GM18909 (cell line): ENCODE results near the gene KCNJ11.

Experiments used
- ATAC-seq: cut with Tn5 transposase; IDR thresholded peaks from one replicate; pipeline ENCODE4 v1.9.1; 2021; ENCODE audit warnings: mild to moderate bottlenecking; ENCODE audit not compliant: unreplicated experiment, poor library complexity

Gene KCNJ11

DNA sequence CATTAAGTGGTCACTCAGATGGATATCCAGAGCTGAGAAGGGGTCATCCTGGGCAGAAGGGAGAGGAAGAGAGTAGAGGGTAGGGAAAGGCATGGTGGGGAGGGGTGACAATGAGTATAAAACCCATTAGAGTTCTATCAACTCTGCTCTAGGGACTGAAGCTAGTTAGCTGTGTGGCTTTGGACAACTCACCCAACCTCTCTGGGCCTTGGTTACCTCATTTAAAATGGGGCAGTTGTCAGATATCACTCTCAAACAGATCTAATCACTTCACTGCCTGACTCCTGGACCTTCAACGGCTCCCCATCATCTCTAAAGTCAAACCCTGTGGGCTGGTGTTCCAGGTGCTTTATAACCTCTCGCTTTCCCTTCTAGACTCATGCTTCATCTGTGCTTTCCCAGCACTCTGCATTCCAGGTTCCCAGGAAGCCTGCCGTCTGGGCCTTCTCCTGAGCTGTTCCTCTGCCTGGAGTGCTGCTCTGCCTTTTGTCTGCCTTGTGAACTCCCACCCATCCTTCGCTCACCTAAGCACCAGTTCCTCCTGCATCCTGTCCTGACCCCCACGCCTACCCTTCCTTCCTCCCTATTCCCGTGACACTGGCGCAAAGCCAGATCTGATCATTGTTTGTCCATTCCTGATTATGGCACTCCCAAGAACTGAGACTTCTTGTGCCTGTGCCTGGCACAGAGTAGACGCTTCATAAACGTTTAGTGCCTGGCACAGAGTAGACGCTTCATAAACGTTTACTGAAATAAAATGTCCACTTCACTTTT lies 22.3 kb upstream of the KCNJ11 start:
- ATAC-seq: no peak

DNA sequence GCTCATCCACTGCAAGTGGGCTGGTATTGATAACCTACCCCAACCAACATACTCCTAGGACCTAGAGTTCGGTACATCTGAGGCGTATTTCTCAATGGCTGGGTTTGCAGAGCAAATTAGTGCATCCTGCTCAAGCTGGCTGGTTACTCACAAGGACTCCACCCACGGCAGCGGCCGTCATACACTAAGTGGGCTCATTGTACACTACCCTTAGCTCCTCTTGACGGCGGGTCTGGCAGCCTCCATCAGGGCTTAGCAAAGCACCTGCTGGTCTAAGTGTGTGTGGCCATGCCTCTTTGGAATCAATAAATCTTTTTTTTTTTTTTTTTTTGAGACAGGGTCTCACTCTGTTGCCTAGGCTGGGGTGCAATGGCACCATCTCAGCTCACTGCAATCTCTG lies 20.2 kb upstream of the KCNJ11 start:
- no peak for ATAC-seq

DNA sequence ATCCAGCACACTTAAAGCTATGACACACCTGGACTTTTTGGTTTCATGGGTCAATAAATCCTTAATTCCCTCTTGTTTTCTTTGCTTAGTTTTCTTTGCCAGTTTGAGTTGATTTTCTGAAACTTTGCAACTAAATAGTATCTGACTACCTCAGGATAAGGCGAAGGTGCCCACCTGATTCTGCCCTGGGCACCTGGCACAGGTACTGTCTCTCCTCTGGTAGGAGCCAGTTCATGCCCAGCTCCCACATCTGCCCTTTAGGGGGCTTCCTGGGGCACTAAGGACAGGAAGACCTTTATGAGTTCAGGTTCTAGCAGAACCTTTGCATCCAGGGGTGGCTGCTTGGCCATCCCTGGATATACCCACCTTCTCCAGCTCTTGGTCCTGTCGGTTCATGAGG lies 19.6 kb upstream of the KCNJ11 start:
- no peak for ATAC-seq

DNA sequence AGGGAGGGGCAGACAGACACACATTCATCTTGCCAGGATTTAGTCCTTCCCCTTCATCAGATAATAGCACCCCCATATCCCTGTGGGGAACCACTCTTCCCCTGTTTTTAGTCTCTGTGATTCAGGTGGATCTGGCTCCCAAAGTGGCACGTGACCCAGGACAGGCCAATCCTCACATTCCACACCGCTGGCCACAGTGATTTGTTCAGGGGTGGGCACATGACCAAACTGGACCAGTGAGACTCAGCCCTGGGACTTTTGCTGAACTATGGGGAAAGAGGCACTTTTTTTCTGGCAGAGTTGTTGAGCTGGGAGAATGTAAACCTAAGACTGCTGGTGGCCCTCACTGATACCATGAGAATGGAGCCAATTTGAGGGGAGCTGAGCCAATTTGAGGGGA lies 19.1 kb upstream of the KCNJ11 start:
- no peak for ATAC-seq

DNA sequence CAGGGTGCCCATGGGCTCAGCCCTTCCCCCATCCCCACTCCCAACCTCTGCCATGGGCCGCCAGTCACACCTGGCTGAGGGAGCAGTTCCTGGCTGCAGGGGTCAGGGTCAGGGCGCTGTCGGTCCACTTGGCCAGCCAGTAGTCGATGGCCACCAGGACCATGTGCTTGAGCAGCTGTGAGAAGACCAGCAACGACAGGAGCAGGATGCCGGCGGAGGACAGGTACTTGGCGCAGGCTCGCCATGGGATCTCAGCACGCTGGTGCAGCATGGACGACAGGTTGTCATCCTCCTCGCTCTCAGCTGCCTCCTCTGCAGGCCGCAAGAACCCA lies 18.3 kb upstream of the KCNJ11 start:
- ATAC-seq: no peak

DNA sequence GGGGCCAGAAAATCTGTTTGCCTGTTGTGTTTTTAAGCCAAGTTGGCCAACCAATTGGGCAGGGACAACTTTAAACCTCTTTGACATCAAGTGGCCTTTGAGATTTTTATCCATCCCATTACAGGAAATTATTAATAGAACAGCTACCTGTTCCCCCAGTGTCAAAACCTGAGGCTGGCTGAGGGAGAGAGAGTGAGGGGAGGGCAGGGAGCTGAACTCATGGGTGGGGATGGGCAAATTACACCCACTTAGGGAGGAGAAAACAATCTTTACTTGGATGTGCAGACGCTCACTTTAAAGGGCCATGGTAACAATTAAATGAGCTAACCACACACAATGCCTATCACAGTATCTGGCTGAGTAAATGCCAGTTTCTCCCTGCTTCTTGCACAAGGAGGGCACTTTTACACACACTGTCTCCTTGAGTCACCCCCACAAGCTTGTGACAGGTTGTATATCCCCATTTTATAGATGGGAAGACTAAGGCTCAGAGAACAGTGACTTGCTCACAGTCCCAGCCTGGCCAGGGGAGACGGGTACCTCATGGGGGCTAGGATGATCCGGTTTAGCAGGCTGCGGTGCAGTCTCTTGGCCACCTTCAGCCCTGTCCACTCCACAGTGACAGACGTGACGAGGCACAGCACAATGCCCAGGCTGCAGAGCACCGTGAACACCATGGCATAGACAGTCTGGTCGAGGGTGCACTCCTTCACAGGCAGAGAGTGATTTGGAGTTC lies 17.8 kb upstream of the KCNJ11 start:
- no peak for ATAC-seq

DNA sequence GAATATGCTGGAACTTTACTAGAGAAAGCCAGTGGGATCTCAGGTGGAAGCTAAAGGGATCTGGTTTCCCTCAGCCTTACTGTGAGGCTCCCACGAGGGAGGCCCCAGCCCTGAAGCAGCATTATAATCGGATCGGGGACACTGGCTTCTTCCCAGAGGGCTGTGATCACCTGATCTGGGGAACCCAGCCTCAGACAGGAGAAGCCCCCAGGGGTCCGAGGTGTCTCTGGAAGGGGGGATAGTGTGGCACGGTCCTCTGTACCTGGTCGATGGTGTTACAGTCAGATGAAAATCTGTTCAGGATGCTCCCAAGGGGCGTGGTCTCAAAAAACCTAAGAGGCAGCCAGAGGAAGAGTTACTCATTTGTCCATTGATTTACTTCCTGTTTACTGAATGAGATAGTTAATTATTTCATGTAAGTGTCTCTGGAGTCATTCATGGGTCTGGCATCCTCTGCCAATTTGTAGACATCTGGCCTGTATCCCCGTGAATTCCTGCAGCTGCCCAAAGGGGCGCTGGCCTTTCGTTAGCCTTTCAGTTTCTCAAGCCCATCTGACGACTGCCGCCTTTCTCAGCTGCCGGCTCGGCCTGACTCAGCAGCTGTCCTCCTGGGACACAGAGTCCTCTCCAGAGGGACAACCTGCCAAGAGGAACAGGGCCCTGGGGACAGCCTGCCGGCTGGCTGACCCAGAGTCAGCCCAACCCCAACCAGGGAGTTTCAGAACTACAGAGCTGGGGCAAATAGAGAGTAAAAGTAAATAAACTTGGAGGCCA lies 17.0 kb upstream of the KCNJ11 start:
- ATAC-seq: no peak

DNA sequence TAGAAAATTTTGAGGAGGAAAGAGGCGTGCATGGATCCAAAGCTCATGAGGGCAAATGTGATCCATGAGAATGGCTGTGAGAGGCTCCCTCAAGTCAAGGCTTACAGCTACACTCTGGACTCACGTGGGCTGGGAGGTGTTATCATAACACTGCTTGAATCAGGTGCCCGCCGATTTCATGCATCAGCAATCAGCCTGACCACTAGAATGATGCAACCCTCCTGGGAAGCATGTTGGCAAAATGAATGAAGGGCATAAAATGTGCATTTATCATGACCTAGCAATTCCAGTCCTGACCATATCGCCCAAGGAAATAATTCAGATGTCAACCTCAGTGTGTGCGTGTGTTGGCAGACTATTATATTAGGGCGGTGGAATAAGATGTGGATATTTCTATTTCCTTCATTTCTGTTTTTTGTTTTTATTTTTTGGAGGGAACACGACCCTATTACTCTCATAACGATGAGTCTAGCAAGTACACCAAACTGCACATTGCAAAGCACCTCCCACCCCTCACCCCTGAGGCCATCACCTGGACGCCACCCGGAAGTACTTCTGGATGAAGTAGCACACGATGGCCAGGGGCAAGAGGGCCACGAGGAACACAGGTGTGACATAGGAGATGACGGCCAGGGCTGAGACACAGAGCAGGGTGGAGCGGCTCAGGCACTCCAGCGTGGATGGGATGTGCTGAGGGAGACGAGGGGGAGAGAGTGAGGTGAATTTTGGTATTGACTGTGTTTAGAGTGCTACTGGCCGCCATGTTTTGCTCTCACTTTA lies 15.7 kb upstream of the KCNJ11 start:
- no peak for ATAC-seq

DNA sequence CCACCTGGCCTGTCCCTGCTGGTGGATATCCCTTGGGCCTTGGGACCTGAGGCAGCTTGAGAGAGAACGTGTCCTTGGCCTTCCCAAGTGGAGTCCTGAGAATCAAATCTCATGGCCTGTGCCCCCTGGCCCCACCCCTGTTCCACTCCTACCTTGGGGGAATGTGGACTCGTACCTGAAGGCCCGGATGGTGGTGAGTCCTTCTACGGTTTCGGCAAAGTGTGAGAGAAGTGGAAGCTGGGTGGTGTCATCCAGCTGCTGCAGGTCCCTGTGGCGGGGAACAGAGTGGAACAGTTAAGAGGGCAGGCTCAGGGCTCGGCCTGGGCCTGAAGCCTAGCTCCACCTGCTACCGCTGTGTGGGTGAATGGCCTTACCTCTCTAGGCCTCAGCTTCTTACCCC lies 14.0 kb upstream of the KCNJ11 start:
- ATAC-seq: no peak

DNA sequence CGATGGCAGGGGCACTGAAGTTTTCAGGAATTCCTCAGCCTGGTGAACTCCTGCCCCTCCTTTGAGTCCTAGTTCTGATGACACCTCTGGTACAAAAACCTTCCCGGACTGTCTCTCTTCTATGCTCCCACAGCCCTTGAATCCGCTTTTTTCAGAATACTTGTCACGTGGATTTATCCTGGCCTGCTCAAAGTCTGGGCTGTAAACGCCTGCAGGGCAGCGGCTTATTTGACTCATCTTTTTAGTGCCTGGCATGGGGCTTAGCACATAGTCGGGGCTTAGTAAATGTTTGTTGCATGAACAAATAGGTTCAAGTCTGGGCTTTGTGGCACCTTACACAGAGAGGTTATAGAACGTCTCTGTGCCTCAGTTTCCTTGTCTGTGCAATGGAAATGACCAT lies 13.4 kb upstream of the KCNJ11 start:
- no peak for ATAC-seq

DNA sequence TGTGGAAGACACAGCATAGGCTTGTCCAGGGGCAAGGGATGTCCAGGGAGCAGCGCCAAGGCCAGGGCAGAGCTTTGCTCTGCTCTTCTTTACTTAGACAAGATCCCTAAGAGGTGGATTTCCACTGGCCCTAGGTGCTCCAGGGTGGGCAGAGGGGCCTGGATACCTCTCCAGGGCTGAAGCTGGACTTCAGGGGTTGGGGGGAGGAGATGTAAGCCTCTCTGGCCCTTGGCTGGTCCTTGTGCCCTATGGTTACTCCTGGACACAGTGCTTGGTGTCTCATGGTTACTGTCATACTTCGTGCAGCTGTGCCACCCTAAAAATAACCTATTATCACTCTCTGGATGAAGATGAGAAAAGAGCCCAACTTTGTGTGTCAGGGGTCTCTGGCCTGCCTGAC lies 12.9 kb upstream of the KCNJ11 start:
- ATAC-seq: no peak

DNA sequence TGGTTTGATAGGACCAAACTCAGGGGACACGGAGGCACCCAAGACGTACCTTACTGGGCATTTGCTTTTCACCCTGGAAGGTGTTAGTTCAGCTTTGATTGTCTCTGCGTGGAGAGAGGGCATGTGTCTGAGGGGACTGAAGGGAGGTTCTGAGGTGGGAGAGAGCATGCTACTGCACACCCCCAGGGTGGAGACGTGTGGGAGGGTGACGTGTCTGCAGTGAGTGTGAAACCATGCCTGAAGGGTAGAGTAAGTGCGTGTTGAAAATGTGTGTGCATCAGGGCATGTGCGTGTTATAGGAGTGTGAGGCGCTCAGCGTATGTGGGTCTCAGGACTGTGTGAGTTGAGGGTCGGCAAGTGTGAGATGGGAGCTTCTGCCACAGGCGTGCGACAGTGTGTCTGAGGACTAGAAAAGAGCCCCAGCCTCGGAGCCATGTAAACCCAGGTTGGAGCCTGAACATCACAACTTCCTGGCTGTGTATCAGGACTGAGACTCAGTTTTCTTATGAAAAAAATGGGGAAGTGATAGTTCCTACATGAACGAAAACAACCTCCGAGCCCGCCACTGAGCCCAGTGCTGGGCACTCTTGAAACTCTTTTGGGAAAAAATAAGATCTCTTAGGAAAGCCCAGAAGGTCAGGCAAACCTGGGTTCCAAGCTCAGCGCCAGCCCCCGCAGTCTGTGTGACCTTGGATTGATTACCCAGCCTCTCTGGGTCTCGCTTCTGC lies 11.8 kb upstream of the KCNJ11 start:
- no peak for ATAC-seq

DNA sequence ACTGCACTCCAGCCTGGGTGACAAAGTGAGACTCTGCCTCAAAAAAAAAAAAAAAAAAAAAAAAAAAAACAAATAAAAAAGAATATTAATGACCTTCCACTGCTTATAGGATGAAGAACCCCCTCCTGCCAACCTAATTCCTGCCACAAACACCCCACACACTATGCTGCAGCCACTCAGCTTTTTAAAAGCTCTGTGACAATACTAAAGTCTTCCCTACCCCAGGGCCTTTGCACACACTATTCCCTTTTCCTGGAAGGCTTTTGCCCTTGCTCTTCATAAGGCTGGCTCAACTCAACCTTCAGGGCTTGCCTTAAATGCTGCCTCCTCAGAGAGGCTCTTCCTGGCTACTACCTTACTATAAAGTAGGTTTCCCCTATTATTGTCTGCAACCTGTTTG lies 10.8 kb upstream of the KCNJ11 start:
- ATAC-seq: no peak

DNA sequence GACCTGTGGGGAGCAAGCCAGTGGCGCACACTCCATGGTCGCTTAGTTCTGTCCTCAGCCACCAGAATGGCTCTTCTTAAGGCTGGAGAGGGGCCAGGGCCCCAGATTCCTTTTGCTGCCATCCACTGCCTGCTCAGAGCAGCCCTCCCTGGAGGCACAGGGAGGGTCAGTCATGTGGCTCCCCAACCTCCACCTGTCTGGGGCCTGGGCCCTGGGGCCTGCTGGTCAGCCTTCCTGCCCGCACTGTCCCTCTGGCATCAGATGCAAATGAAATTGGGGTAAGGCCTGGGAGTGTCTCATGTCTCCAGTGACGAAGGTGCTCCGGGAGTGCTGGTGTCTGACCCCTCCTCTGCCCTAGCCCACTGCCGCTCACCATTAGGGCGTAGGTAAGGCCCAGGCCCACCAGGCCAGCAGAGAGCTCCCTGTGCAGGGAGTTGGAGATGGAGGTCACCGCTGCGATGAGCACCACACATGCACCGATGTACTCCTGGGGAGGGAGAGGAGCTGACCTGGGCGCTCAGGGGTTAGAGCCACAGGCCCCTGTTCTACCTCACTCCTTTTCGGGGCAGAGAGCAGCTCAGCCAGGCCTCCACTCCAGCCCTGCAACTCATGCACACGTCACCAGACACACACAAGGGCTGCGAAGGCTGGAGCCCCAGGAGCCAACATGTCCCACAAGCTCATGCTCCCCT lies 9.0 kb upstream of the KCNJ11 start:
- no peak for ATAC-seq

DNA sequence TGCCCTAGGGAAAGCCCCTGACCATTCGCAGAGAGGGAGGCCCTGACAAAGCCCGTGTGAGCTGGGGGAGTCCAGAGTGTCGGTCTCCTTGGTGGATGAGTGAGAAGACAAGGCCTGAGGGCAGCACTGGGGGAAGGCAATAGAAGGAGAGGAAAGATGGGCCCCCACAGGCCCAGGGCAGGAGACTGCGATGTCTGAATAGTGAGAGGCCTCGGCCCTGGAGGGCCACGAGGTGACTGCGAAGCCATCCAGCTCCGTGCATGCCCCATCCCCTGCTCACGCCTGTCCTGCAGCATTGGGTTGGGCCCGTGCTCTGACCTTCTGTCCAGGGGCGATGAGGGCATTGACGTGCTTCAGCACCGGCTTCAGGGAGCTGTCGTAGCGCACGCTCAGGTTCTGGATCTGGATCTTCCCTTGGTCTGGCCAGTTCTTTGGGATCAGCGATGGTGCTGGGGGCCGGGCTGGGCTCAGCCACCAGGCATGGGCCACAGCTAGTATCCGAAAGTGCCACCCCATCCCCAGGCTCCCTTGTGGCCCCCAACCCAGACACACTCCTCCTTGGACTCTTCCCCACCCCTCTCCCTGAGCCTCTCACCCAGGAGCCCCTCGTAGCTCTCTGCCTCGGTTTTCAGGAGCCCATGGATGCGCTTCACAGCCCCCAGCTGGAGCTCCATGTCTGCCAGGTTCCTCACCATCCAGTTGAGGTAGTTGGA lies 8.3 kb upstream of the KCNJ11 start:
- ATAC-seq: no peak

DNA sequence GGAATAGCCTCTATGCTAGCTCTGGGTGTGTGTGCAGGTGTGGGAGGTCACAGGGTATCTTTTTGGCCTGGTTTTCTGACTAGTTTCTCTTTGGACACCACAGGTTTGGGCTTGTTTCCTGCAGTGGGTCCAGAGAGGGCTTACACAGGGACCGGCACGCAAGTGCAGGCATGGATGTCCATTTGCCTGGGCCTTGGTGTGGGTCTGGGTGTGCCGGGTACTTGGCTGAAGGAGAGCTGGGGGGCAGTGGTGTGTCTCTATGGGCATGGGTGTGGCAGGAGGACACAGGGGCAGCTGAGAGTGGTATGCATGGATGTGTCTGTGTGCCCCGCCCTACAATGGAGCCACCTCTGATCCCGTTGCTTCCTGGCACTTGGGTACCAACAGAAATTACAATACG lies 7.5 kb upstream of the KCNJ11 start:
- no peak for ATAC-seq

DNA sequence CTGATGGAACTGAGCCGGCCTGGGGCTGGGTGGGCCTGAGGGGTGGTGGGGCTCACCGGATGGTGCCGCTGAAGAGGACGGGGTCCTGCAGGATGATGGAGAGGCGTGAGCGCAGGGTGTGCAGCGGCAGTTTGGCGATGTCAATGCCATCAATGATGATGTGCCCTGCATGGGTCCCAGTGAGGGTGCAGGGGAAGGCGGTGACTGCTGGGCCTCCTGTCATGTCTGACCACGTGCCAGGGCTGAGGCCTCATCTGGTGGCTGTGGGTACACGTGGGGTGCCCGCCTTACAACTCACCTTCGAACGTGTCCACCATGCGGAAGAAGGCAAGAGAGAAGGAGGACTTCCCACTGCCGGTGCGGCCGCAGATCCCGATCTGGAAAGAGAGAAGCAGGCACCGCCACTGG lies 7.1 kb upstream of the KCNJ11 start:
- no peak for ATAC-seq

DNA sequence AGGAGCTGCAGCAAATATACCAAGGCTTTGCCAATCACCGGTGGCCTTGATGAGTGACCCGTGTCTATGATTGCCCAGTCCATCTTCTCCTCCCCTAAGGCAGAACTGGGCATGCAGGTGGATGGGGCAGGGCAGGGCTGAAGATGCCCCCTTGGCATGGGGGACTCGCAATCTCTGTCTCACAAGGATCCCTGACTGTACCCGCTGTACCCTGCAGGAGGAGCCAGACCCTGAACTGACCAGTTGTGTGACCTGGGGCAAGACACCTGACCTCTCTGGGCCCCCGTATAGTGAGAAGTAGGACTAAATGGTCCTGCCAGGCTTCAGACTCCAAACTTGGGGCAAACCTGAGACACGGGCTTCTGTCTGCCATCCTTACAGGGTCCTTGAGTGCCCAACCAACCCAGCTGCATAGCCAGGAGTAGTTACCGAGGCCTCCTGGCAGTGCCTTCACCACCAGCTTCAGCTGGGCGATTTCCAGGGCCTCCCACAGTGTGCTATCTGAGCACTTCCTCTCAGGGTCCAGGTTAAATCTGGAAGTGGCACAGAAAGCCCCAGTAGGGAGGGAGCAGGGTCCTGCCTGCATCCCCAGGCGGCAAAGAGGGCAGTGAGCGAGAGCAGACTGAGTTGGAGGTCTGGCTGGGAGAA lies 6.4 kb upstream of the KCNJ11 start:
- ATAC-seq: no peak
